GM12874 (cell line): ENCODE data around the gene SH3BP4.

ENCODE experiments used
- TF ChIP-seq, protein P1 (sequence below): IDR thresholded peaks from 2 replicates; pipeline ENCODE4 v1.5.1; 2011; ENCODE audit warnings: low read depth, mild to moderate bottlenecking, control low read depth, low read length, moderate library complexity; ENCODE audit not compliant: insufficient read depth

Gene SH3BP4

DNA sequence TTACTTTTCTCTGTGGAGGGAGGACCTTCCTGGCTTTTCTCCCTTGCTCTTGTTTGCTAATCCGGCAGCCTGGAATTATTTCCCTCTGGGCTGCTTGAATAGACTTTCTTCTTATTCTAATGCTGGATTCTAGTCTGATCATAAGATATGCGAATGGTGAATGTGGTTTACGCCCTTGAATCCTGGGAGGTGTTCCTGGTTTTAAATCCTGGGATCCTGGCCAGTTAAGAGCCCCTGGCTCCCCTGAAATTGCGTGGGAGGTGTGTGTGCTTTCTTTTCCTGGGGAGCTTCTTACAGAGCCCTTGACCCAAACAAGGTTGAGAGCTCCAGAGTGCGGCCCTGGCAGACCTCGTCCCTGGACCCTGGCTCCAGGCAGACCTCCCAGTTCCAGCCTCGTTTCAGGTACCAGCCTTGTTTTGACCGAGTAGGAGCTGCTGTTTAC, 2.8 kb downstream of the SH3BP4 start:
- TF ChIP-seq, protein P1, sequence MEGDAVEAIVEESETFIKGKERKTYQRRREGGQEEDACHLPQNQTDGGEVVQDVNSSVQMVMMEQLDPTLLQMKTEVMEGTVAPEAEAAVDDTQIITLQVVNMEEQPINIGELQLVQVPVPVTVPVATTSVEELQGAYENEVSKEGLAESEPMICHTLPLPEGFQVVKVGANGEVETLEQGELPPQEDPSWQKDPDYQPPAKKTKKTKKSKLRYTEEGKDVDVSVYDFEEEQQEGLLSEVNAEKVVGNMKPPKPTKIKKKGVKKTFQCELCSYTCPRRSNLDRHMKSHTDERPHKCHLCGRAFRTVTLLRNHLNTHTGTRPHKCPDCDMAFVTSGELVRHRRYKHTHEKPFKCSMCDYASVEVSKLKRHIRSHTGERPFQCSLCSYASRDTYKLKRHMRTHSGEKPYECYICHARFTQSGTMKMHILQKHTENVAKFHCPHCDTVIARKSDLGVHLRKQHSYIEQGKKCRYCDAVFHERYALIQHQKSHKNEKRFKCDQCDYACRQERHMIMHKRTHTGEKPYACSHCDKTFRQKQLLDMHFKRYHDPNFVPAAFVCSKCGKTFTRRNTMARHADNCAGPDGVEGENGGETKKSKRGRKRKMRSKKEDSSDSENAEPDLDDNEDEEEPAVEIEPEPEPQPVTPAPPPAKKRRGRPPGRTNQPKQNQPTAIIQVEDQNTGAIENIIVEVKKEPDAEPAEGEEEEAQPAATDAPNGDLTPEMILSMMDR = no peak

GRCh38 chr2:234955091-234955591, 3.3 kb downstream of the SH3BP4 start:
- TF ChIP-seq, protein P1 = no peak

GRCh38 chr2:234955971-234956509, 4.2 kb downstream of the SH3BP4 start:
- TF ChIP-seq, protein P1 = no peak

- TF ChIP-seq, protein P1 = no peak
These were observed 6.0 kb downstream of the SH3BP4 start for GRCh38 chr2:234957834-234958135.

DNA sequence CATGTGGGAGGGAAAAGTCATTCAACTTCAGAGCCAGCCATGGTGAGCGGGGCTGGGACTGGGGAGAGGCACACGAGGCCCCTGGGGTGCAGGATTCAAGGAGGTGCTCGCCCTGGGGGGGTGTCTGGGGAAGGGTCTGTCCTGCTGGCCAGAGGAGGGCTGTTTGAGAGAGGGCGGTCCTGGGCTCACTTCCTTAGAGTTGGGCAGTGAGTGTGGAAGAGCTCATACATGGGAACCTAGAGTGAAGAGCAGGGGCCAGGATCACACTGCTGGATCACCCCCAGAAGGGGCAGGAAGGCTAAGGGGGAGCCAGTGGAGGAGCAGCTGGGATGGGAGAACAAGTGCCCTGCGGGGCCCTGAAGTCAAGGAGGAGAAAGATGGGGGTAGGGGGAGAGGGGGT, 6.5 kb downstream of the SH3BP4 start:
- TF ChIP-seq, protein P1 = no peak

- TF ChIP-seq, protein P1 = no peak
These were observed 7.1 kb downstream of the SH3BP4 start for GRCh38 chr2:234958746-234959395.

GRCh38 chr2:234960175-234961088, 8.6 kb downstream of the SH3BP4 start:
- TF ChIP-seq, protein P1 = no peak
